ENCODE results near the gene OR9Q2.

DNA sequence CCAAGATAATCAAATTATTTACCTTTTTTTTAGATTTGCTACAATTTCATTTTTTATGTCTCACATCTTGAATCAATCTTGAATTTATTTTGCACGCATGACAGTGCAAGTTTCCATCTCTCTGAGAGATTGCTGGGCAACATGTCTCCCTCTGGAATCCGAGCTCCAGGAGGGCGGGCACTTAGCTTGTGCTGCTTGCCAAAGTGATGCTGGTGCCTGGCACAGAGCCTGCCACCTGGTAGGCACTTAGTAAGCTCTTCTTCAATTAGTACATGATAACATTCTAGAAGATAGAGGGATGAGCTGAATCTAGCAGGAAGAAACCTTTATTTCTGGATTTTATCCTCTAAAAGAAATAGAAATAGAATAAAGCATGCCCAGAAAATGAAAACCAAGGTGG lies 36.1 kb upstream of the OR9Q2 start:
- no peak for TF ChIP-seq POLR2A (IDR thresholded peaks at IDR 0.05)
- TF ChIP-seq, protein P1, sequence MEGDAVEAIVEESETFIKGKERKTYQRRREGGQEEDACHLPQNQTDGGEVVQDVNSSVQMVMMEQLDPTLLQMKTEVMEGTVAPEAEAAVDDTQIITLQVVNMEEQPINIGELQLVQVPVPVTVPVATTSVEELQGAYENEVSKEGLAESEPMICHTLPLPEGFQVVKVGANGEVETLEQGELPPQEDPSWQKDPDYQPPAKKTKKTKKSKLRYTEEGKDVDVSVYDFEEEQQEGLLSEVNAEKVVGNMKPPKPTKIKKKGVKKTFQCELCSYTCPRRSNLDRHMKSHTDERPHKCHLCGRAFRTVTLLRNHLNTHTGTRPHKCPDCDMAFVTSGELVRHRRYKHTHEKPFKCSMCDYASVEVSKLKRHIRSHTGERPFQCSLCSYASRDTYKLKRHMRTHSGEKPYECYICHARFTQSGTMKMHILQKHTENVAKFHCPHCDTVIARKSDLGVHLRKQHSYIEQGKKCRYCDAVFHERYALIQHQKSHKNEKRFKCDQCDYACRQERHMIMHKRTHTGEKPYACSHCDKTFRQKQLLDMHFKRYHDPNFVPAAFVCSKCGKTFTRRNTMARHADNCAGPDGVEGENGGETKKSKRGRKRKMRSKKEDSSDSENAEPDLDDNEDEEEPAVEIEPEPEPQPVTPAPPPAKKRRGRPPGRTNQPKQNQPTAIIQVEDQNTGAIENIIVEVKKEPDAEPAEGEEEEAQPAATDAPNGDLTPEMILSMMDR (IDR thresholded peaks at IDR 0.05) = no peak
